Right lobe of liver (tissue), 6 donors: ENCODE results near the gene FCMR. TPM values are rescaled to one million over a fixed set of nuclear protein-coding genes. Genes with fewer than 3 reads are reported as not detected.

Source experiments
- ATAC-seq, 4 donors: fragments of 200-7000 bp; cut with Tn5 transposase; one replicate each; pipeline ENCODE4 v1.9.1; 2020; ENCODE audit warnings: mild to moderate bottlenecking in 4 of 4, moderate library complexity in 4 of 4
- DNase-seq, 3 donors: peaks; one replicate each; pipeline ENCODE4 v3.0.0-alpha.2; 2020
- H3K27ac ChIP-seq, 3 donors: fragments of 200-600 bp; one replicate each; pipeline ENCODE4 v1.8.0; 2022
- H3K27me3 ChIP-seq, 2 donors: fragments of 200-600 bp; one replicate each; pipeline ENCODE4 v1.8.0; 2022
- H3K36me3 ChIP-seq, 4 donors: fragments of 200-600 bp; sonication (generic) in 1 of 4; one replicate each; pipeline versions ENCODE4 v1.5.1 to v1.8.0; 2017 to 2022; ENCODE audit warnings: control low read depth in 1 of 4
- H3K4me1 ChIP-seq, 4 donors: fragments of 200-600 bp; sonication (generic) in 1 of 4; one replicate each; pipeline versions ENCODE4 v1.5.1 to v1.8.0; 2017 to 2022; ENCODE audit warnings: control low read depth in 1 of 4
- H3K4me3 ChIP-seq, 3 donors: fragments of 200-600 bp; one replicate each; pipeline ENCODE4 v1.8.0; 2022
- H3K9me3 ChIP-seq, 4 donors: fragments of 200-600 bp; sonication (generic) in 1 of 4; one replicate each; pipeline versions ENCODE4 v1.5.1 to v1.8.0; 2017 to 2022; ENCODE audit warnings: control low read depth in 1 of 4
- CTCF ChIP-seq, 4 donors: fragments of 200-600 bp in 3 of 4; fragments of 450-650 bp in 1 of 4; IDR thresholded peaks; one replicate each; pipeline versions ENCODE4 v1.5.1 to v1.8.0; 2016 to 2022; ENCODE audit warnings: antibody characterized with exemption in 4 of 4, mild to moderate bottlenecking in 2 of 4
- POLR2A ChIP-seq: fragments of 450-650 bp; IDR thresholded peaks from one replicate; pipeline ENCODE4 v1.6.1; 2017; ENCODE audit warnings: antibody characterized with exemption, mild to moderate bottlenecking
- WGBS: methylation state at CpG from one replicate; pipeline ENCODE4 v1.1.6; 2018; ENCODE audit warnings: low coverage, low lambda C conversion rate; ENCODE audit not compliant: insufficient coverage; ENCODE audit errors: missing lambda C conversion rate; 5-methylcytosine and 5-hydroxymethylcytosine counted together
- intact Hi-C, 2 donors: fragments of 100-400 bp; cut with DNase I; formaldehyde crosslinking; loops; one replicate each; pipeline versions ENCODE4 v1.11.2 to v1.14.1; 2022
- total RNA-seq, 6 experiments: library from RNA; depleted of rRNA in 2 of 6; stranded (reverse); fragments of >200 nt in 2 of 6; fragmentation: NEBNext Ultra II Directional in 3 of 6; extraction: Animal tissue kit (Norgen Biotek cat#: 25700) in 3 of 6; gene quantifications; one replicate each; pipeline versions ENCODE4 v1.1.0 to v1.2.4, GENCODE V29; 2016 to 2023
- donor health status: DM: no; HTN: yes; CAD: no.
- donor health status: DM: no; HTN: no; CAD: no.
- donor health status: DM: no; HTN: no; CAD: no.
- donor health status: DM: no; HTN: yes; CAD: no.
- donor health status: DM: no; HTN: yes; CAD: no.

Gene FCMR
- total RNA-seq, 6 experiments from 2014 or later = 0.80 to 3.2 (median 1.4) TPM

- WGBS = 4% methylated on average over 4 of the region's 4 CpGs
- DNase-seq = peak; percentile 53 to 77 (median 76)
- H3K27ac ChIP-seq = peak overlapping the region; percentile 37 to 82 (median 39)
Observed at GRCh38 chr1:206949208-206949607, 27.5 kb upstream of the FCMR start.

GRCh38 chr1:206947255-206947654, 25.5 kb upstream of the FCMR start:
- H3K27me3 ChIP-seq = no peaks in the 10 kb centered on the region
- H3K27ac ChIP-seq = no peak overlapping the region
- H3K4me1 ChIP-seq = peaks cover 0 to 68% (median 23%) of the 10 kb centered on the region in 4 donors
- DNase-seq = no peak
- no peak for ATAC-seq
- intact Hi-C loops = no loop called here
- 70% methylated on average over 3 of the region's 3 CpGs for WGBS
- H3K36me3 ChIP-seq = no peaks in the 10 kb centered on the region
- TF ChIP-seq CTCF (IDR thresholded peaks at IDR 0.05) (no peak), POLR2A (no peak)
- no peaks in the 10 kb centered on the region for H3K9me3 ChIP-seq
- H3K4me3 ChIP-seq = no peak overlapping the region

More at GRCh38 chr1:206949208-206949607, 27.5 kb upstream of the FCMR start:
- no peaks in the 10 kb centered on the region for H3K27me3 ChIP-seq
- no peaks in the 10 kb centered on the region for H3K36me3 ChIP-seq
- ATAC-seq = peak; percentile 49 to 65 (median 60)
- intact Hi-C loops = no loop called here
- peaks cover 0 to 83% (median 30%) of the 10 kb centered on the region in 4 donors for H3K4me1 ChIP-seq
- peak overlapping the region in 1 of 3 donors; percentile 14 for H3K4me3 ChIP-seq
- no peak for TF ChIP-seq CTCF (IDR thresholded peaks at IDR 0.05)
- no peak for TF ChIP-seq POLR2A
- no peaks in the 10 kb centered on the region for H3K9me3 ChIP-seq

- 42% methylated on average over 6 of the region's 7 CpGs for WGBS
- DNase-seq = peak; percentile 64 to 86 (median 80)
- intact Hi-C loops = no loop called here
- H3K27ac ChIP-seq = peak within 1 kb of the TSS; percentile 34 to 72 (median 37)
- peak; percentile 74 to 86 (median 80) for ATAC-seq
- no peaks in the 10 kb centered on the region for H3K27me3 ChIP-seq
- peak within 1 kb of the TSS; percentile 21 to 56 (median 29) for H3K4me3 ChIP-seq
- TF ChIP-seq POLR2A (peak; percentile 61), CTCF (IDR thresholded peaks at IDR 0.05) (no peak)
- H3K4me1 ChIP-seq = peaks cover 0 to 69% (median 22%) of the 10 kb centered on the region in 4 donors
- no peaks in the 10 kb centered on the region for H3K36me3 ChIP-seq
- H3K9me3 ChIP-seq = no peaks in the 10 kb centered on the region
Observed at GRCh38 chr1:206946261-206946660, 24.5 kb upstream of the FCMR start, which contains the start of gene PIGR. TSS of gene PIGR (minus strand) at chr1:206946466. CDS start at chr1:206940531, 5,935 bp downstream.

GRCh38 chr1:206945779-206946178, 24.0 kb upstream of the FCMR start:
- TF ChIP-seq POLR2A = no peak
- TF ChIP-seq CTCF (IDR thresholded peaks at IDR 0.05) = no peak
- no peaks in the 10 kb centered on the region for H3K27me3 ChIP-seq
- peak overlapping the region; percentile 21 to 56 (median 29) for H3K4me3 ChIP-seq
- intact Hi-C loops = no loop called here
- ATAC-seq (no peak), DNase-seq (no peak)
- H3K4me1 ChIP-seq = peaks cover 0 to 64% (median 20%) of the 10 kb centered on the region in 4 donors
- H3K9me3 ChIP-seq = no peaks in the 10 kb centered on the region
- 29% methylated on average over 3 of the region's 4 CpGs for WGBS
- peak overlapping the region; percentile 34 to 72 (median 37) for H3K27ac ChIP-seq
- H3K36me3 ChIP-seq = no peaks in the 10 kb centered on the region
